HepG2 (cell line): ENCODE measurements around the gene RNF38. TPM values are rescaled to one million over a fixed set of nuclear protein-coding genes. Genes with fewer than 3 reads are reported as not detected.

Experiments used
- ARNT ChIP-seq: fragments of 450-650 bp; IDR thresholded peaks from 2 replicates; pipeline ENCODE4 v1.6.1; 2017
- FIP1L1 ChIP-seq: fragments of 200-400 bp; formaldehyde crosslinking; IDR thresholded peaks from 2 replicates; pipeline ENCODE4 v1.6.1; 2018; ENCODE audit warnings: low read depth, mild to moderate bottlenecking, low read length, moderate library complexity, borderline replicate concordance; ENCODE audit not compliant: insufficient read depth
- JDP2 ChIP-seq: sonication (generic); formaldehyde crosslinking; IDR thresholded peaks from 2 replicates; pipeline ENCODE4 v1.8.1; 2022; ENCODE audit warnings: missing genetic modification reagents, borderline replicate concordance
- ZBTB3 ChIP-seq: sonication (generic); formaldehyde crosslinking; IDR thresholded peaks from 2 replicates; pipeline ENCODE4 v1.4.0; 2020; ENCODE audit warnings: low read depth, mild to moderate bottlenecking, moderate library complexity, missing genetic modification reagents, borderline replicate concordance
- ZBTB7A ChIP-seq: sonication (generic); formaldehyde crosslinking; IDR thresholded peaks from 2 replicates; pipeline ENCODE4 v1.8.0; 2022; ENCODE audit warnings: mild to moderate bottlenecking, missing genetic modification reagents
- ZKSCAN8 ChIP-seq: IDR thresholded peaks from 2 replicates; pipeline ENCODE4 v1.6.1; 2016; ENCODE audit warnings: borderline replicate concordance, missing genetic modification reagents, missing compliant biosample characterization
- ZSCAN29 ChIP-seq: sonication (generic); formaldehyde crosslinking; conservative IDR thresholded peaks from 2 replicates; pipeline ENCODE4 v1.4.0; 2020; ENCODE audit warnings: mild to moderate bottlenecking, missing genetic modification reagents
- polyA plus RNA-seq, 8 experiments: library from polyadenylated mRNA; depleted of rRNA in 3 of 8; stranded (reverse) in 7 of 8; unstranded in 1 of 8; fragments of >200 nt; fragmentation: Illumina TruSeq in 4 of 8; extraction: Trizol in 4 of 8; gene quantifications; 2 replicates each; pipeline versions ENCODE4 v1.2.1 to v1.2.3, GENCODE V29; 2011 to 2016; ENCODE audit warnings: low read depth in 4 of 8, missing spikeins in 1 of 8, mixed read lengths in 1 of 8; ENCODE audit not compliant: insufficient read depth in 1 of 8
- total RNA-seq, 5 experiments: library from RNA; depleted of rRNA; stranded (reverse); fragments of >200 nt; fragmentation: Illumina TruSeq; extraction: Trizol; gene quantifications; 2 replicates each; pipeline ENCODE4 v1.2.3, GENCODE V29; 2016; ENCODE audit warnings: low read depth in 1 of 5
- TF ChIP-seq, protein P1 (sequence below): sonication (generic); formaldehyde crosslinking; IDR thresholded peaks from 2 replicates; pipeline ENCODE4 v1.5.0; 2020; ENCODE audit warnings: mild to moderate bottlenecking, missing genetic modification reagents, borderline replicate concordance
- TF ChIP-seq, protein P2 (sequence below): sonication (generic); formaldehyde crosslinking; IDR thresholded peaks from 2 replicates; pipeline ENCODE4 v1.4.0; 2020; ENCODE audit warnings: mild to moderate bottlenecking, missing genetic modification reagents
- TF ChIP-seq, protein P3 (sequence below): sonication (generic); formaldehyde crosslinking; IDR thresholded peaks from 2 replicates; pipeline ENCODE4 v1.4.0; 2020; ENCODE audit warnings: missing genetic modification reagents
- TF ChIP-seq, protein P4 (sequence below): IDR thresholded peaks from 2 replicates; pipeline ENCODE4 v1.6.1; 2016
- TF ChIP-seq, protein P5 (sequence below): sonication (generic); formaldehyde crosslinking; IDR thresholded peaks from 2 replicates; pipeline ENCODE4 v1.8.0; 2022; ENCODE audit warnings: mild to moderate bottlenecking, missing genetic modification reagents
- TF ChIP-seq, protein P6 (sequence below), 2 experiments: sonication (generic) in 1 of 2; formaldehyde crosslinking in 1 of 2; IDR thresholded peaks; 2 replicates each; pipeline versions ENCODE4 v1.5.1 to v1.6.1; 2011 to 2020; ENCODE audit warnings: borderline replicate concordance in 1 of 2, low read depth in 1 of 2, low read length in 1 of 2, mild to moderate bottlenecking in 1 of 2, missing genetic modification reagents in 1 of 2, moderate library complexity in 1 of 2

The RNF38 gene
- total and polyA plus RNA-seq, 2 of the 13 experiments (the other 11 are each of a cell fraction or from before 2014, with no cell fraction given): 9.1 to 32.1 TPM

DNA sequence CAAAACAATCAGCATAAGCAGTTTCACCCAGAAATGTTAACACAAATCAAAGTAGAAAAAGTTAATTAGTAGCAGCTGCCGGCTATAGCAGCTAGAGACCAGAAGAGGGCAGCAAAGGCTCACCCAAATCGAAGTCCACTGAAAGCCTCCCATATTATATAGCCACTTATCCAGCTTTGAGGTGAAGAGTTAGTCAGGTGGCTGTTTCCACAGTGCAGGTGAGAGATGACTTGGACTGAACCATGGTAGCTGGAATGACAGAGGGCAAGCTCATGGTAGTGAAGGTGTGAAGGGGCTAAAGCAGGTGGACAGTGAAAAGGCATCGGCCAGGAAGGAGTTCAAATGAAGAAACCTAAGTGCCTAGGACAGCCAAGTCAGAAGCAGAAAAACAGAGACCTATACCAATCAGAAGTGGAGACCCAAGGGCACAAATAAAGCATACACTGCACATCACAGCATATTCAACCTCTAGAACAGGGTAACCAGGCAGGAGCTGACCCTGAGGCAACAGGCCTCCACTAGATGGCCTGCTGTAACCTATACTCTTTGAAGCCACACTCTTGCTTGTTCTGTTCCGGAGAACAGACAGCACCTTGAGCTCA, 7.2 kb upstream of the RNF38 start (continued):
- TF ChIP-seq, protein P1, sequence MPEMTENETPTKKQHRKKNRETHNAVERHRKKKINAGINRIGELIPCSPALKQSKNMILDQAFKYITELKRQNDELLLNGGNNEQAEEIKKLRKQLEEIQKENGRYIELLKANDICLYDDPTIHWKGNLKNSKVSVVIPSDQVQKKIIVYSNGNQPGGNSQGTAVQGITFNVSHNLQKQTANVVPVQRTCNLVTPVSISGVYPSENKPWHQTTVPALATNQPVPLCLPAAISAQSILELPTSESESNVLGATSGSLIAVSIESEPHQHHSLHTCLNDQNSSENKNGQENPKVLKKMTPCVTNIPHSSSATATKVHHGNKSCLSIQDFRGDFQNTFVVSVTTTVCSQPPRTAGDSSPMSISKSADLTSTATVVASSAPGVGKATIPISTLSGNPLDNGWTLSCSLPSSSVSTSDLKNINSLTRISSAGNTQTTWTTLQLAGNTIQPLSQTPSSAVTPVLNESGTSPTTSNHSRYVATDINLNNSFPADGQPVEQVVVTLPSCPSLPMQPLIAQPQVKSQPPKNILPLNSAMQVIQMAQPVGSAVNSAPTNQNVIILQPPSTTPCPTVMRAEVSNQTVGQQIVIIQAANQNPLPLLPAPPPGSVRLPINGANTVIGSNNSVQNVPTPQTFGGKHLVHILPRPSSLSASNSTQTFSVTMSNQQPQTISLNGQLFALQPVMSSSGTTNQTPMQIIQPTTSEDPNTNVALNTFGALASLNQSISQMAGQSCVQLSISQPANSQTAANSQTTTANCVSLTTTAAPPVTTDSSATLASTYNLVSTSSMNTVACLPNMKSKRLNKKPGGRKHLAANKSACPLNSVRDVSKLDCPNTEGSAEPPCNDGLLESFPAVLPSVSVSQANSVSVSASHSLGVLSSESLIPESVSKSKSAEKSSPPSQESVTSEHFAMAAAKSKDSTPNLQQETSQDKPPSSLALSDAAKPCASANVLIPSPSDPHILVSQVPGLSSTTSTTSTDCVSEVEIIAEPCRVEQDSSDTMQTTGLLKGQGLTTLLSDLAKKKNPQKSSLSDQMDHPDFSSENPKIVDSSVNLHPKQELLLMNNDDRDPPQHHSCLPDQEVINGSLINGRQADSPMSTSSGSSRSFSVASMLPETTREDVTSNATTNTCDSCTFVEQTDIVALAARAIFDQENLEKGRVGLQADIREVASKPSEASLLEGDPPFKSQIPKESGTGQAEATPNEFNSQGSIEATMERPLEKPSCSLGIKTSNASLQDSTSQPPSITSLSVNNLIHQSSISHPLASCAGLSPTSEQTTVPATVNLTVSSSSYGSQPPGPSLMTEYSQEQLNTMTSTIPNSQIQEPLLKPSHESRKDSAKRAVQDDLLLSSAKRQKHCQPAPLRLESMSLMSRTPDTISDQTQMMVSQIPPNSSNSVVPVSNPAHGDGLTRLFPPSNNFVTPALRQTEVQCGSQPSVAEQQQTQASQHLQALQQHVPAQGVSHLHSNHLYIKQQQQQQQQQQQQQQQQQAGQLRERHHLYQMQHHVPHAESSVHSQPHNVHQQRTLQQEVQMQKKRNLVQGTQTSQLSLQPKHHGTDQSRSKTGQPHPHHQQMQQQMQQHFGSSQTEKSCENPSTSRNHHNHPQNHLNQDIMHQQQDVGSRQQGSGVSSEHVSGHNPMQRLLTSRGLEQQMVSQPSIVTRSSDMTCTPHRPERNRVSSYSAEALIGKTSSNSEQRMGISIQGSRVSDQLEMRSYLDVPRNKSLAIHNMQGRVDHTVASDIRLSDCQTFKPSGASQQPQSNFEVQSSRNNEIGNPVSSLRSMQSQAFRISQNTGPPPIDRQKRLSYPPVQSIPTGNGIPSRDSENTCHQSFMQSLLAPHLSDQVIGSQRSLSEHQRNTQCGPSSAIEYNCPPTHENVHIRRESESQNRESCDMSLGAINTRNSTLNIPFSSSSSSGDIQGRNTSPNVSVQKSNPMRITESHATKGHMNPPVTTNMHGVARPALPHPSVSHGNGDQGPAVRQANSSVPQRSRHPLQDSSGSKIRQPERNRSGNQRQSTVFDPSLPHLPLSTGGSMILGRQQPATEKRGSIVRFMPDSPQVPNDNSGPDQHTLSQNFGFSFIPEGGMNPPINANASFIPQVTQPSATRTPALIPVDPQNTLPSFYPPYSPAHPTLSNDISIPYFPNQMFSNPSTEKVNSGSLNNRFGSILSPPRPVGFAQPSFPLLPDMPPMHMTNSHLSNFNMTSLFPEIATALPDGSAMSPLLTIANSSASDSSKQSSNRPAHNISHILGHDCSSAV (CRISPR knock-in tag): no peak
- TF ChIP-seq JDP2 (CRISPR knock-in tag) (no peak), ARNT (no peak), ZBTB3 (CRISPR knock-in tag) (no peak), ZKSCAN8 (CRISPR knock-in tag) (no peak), ZBTB7A (CRISPR knock-in tag) (no peak), FIP1L1 (no peak), ZSCAN29 (CRISPR knock-in tag) (no peak)
- TF ChIP-seq, protein P2, sequence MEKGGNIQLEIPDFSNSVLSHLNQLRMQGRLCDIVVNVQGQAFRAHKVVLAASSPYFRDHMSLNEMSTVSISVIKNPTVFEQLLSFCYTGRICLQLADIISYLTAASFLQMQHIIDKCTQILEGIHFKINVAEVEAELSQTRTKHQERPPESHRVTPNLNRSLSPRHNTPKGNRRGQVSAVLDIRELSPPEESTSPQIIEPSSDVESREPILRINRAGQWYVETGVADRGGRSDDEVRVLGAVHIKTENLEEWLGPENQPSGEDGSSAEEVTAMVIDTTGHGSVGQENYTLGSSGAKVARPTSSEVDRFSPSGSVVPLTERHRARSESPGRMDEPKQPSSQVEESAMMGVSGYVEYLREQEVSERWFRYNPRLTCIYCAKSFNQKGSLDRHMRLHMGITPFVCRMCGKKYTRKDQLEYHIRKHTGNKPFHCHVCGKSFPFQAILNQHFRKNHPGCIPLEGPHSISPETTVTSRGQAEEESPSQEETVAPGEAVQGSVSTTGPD: no peak
- TF ChIP-seq, protein P3, sequence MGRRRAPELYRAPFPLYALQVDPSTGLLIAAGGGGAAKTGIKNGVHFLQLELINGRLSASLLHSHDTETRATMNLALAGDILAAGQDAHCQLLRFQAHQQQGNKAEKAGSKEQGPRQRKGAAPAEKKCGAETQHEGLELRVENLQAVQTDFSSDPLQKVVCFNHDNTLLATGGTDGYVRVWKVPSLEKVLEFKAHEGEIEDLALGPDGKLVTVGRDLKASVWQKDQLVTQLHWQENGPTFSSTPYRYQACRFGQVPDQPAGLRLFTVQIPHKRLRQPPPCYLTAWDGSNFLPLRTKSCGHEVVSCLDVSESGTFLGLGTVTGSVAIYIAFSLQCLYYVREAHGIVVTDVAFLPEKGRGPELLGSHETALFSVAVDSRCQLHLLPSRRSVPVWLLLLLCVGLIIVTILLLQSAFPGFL: no peak
- TF ChIP-seq, protein P4, sequence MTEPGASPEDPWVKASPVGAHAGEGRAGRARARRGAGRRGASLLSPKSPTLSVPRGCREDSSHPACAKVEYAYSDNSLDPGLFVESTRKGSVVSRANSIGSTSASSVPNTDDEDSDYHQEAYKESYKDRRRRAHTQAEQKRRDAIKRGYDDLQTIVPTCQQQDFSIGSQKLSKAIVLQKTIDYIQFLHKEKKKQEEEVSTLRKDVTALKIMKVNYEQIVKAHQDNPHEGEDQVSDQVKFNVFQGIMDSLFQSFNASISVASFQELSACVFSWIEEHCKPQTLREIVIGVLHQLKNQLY (CRISPR knock-in tag): no peak
- TF ChIP-seq, protein P5, sequence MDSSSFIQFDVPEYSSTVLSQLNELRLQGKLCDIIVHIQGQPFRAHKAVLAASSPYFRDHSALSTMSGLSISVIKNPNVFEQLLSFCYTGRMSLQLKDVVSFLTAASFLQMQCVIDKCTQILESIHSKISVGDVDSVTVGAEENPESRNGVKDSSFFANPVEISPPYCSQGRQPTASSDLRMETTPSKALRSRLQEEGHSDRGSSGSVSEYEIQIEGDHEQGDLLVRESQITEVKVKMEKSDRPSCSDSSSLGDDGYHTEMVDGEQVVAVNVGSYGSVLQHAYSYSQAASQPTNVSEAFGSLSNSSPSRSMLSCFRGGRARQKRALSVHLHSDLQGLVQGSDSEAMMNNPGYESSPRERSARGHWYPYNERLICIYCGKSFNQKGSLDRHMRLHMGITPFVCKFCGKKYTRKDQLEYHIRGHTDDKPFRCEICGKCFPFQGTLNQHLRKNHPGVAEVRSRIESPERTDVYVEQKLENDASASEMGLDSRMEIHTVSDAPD (CRISPR knock-in tag): no peak
- TF ChIP-seq, protein P6, sequence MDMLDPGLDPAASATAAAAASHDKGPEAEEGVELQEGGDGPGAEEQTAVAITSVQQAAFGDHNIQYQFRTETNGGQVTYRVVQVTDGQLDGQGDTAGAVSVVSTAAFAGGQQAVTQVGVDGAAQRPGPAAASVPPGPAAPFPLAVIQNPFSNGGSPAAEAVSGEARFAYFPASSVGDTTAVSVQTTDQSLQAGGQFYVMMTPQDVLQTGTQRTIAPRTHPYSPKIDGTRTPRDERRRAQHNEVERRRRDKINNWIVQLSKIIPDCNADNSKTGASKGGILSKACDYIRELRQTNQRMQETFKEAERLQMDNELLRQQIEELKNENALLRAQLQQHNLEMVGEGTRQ (IDR thresholded peaks at IDR 0.05; ENCODE audit: low read depth, low read length): no peak
- TF ChIP-seq, protein P6 (CRISPR knock-in tag; IDR thresholded peaks at IDR 0.05; ENCODE audit: borderline replicate concordance): no peak
